Measurements from ENCODE around the gene PRR36.
"Not testable (repeated sequence)": the region's sequence is repeated elsewhere in the genome, so short reads cannot be mapped to it uniquely, and the experiment has no call there.

The PRR36 gene

GRCh38 chr19:7895565-7895964, 21.4 kb upstream of the PRR36 start:
- TF ChIP-seq CTCF (conservative IDR thresholded peaks at IDR 0.05; ENCODE audit: low read depth, low read length): no peak
- H3K4me3 ChIP-seq (ENCODE audit: low read depth, low read length): no peak overlapping the region
- no peak for DNase-seq (ENCODE audit: low read depth)

GRCh38 chr19:7894612-7895309, 20.6 kb upstream of the PRR36 start:
- no peak for DNase-seq (ENCODE audit: low read depth)
- no peak overlapping the region for H3K4me3 ChIP-seq (ENCODE audit: low read depth, low read length)
- no peak for TF ChIP-seq CTCF (conservative IDR thresholded peaks at IDR 0.05; ENCODE audit: low read depth, low read length)

GRCh38 chr19:7893362-7894101, 19.3 kb upstream of the PRR36 start:
- not testable (repeated sequence) for H3K4me3 ChIP-seq (ENCODE audit: low read depth, low read length)
- DNase-seq (ENCODE audit: low read depth): peak; percentile 74

GRCh38 chr19:7888826-7889217, 14.6 kb upstream of the PRR36 start:
- no peak for DNase-seq (ENCODE audit: low read depth)
- no peak for TF ChIP-seq CTCF (conservative IDR thresholded peaks at IDR 0.05; ENCODE audit: low read depth, low read length)
- H3K4me3 ChIP-seq (ENCODE audit: low read depth, low read length): peak overlapping the region; percentile 66

GRCh38 chr19:7888145-7888825, 14.1 kb upstream of the PRR36 start, which contains the start of gene LRRC8E:
TSS of gene LRRC8E (plus strand) at chr19:7888510. CDS start at chr19:7895604, 7,094 bp downstream.
- peak; percentile 59 for DNase-seq (ENCODE audit: low read depth)
- peak within 1 kb of the TSS; percentile 66 for H3K4me3 ChIP-seq (ENCODE audit: low read depth, low read length)
- TF ChIP-seq CTCF (conservative IDR thresholded peaks at IDR 0.05; ENCODE audit: low read depth, low read length): no peak

GRCh38 chr19:7887408-7888144, 13.4 kb upstream of the PRR36 start:
- DNase-seq (ENCODE audit: low read depth): no peak
- no peak overlapping the region for H3K4me3 ChIP-seq (ENCODE audit: low read depth, low read length)
- TF ChIP-seq CTCF (conservative IDR thresholded peaks at IDR 0.05; ENCODE audit: low read depth, low read length): no peak

- no peak overlapping the region for H3K4me3 ChIP-seq (ENCODE audit: low read depth, low read length)
- no peak for DNase-seq (ENCODE audit: low read depth)
- no peak for TF ChIP-seq CTCF (conservative IDR thresholded peaks at IDR 0.05; ENCODE audit: low read depth, low read length)
Observed at GRCh38 chr19:7885818-7886217, 11.6 kb upstream of the PRR36 start.

Measured in choroid plexus epithelial cell (primary cell).